H1 (cell line): Measurements from ENCODE around the gene LILRB3. TPM values are rescaled to one million over a fixed set of nuclear protein-coding genes. Genes with fewer than 3 reads are reported as not detected.
A peak's percentile ranks its signal among the peaks of the same experiment; 100 is the strongest.

Experiments used
- FOSL1 ChIP-seq: IDR thresholded peaks from 2 replicates; pipeline ENCODE4 v1.6.1; 2011; ENCODE audit warnings: mild to moderate bottlenecking, low read depth, low read length, moderate library complexity; ENCODE audit not compliant: insufficient read depth
- PHF8 ChIP-seq: fragments of 200-600 bp; sonication (generic); conservative IDR thresholded peaks from 2 replicates; pipeline ENCODE4 v1.7.1; 2012; ENCODE audit warnings: low read depth, mild to moderate bottlenecking, inconsistent platforms, low read length, moderate library complexity
- RAD21 ChIP-seq, 2 experiments: IDR thresholded peaks in 1 of 2; conservative IDR thresholded peaks in 1 of 2; 2 replicates each; pipeline ENCODE4 v1.6.1; 2011; ENCODE audit warnings: low read depth in 2 of 2, low read length in 2 of 2, improper control_type of control experiment in 1 of 2, inconsistent platforms in 1 of 2, mild to moderate bottlenecking in 1 of 2, moderate library complexity in 1 of 2
- RBBP5 ChIP-seq: IDR thresholded peaks from 2 replicates; pipeline ENCODE4 v1.7.1; 2012; ENCODE audit warnings: low read depth, mild to moderate bottlenecking, inconsistent platforms, low read length, moderate library complexity, borderline replicate concordance
- SIX5 ChIP-seq: IDR thresholded peaks from 2 replicates; pipeline ENCODE4 v1.6.1; 2011; ENCODE audit warnings: mild to moderate bottlenecking, low read depth, low read length
- YY1 ChIP-seq: IDR thresholded peaks from 2 replicates; pipeline ENCODE4 v1.6.1; 2011; ENCODE audit warnings: low read depth, mild to moderate bottlenecking, low read length
- polyA plus RNA-seq, 7 experiments: library from polyadenylated mRNA; depleted of rRNA in 3 of 7; stranded (reverse) in 5 of 7; unstranded in 2 of 7; fragments of >200 nt in 5 of 7; fragments of 200-250 nt in 2 of 7; gene quantifications; 1 replicate in 5 of 7; 2 replicates in 1 of 7; 4 replicates in 1 of 7; pipeline versions ENCODE4 v1.2.1 to v1.2.3, GENCODE V29; 2011 to 2013; ENCODE audit warnings: missing spikeins in 2 of 7, mixed read lengths in 2 of 7
- total RNA-seq: library from RNA; stranded (reverse); fragmentation: NEBNext Ultra II Directional; extraction: Animal tissue kit (Norgen Biotek cat#: 25700); gene quantifications from 2 replicates; pipeline ENCODE4 v1.2.1, GENCODE V29; 2021

LILRB3 gene
- total and polyA plus RNA-seq, 2 of the 8 experiments (the other 6 are each of a cell fraction or from before 2014, with no cell fraction given) = not detected

- no peak for TF ChIP-seq YY1
- TF ChIP-seq PHF8 = peak; percentile 55
- TF ChIP-seq RAD21 (IDR thresholded peaks at IDR 0.05 in 1 of 2, conservative IDR thresholded peaks at IDR 0.05 in 1 of 2; ENCODE audit: low read depth in 2 of 2, low read length in 2 of 2) = no peak; a peak in 1 of 4 replicates
- TF ChIP-seq SIX5 = no peak
- TF ChIP-seq RBBP5 = peak; percentile 41; the same call in 1 of the 2 replicates
- TF ChIP-seq FOSL1 = no peak
Measured at GRCh38 chr19:54189145-54189734, 33.6 kb downstream of the LILRB3 start, which contains the start of gene MBOAT7 (continued).
